COLO829 (cell line): ENCODE results near the gene MASP1.

ENCODE experiments used
- DNase-seq: peaks from one replicate; pipeline ENCODE4 v3.0.0; 2012; ENCODE audit warnings: low spot score

The MASP1 gene

GRCh38 chr3:187293516-187294430 is 2.2 kb upstream of the MASP1 start:
- DNase-seq, result no peak

- DNase-seq, result no peak
Observed at GRCh38 chr3:187292631-187293515, 1.3 kb upstream of the MASP1 start.

- DNase-seq, result no peak
Observed at GRCh38 chr3:187292181-187292580, 644 bp upstream of the MASP1 start.

- no peak for DNase-seq
Observed at GRCh38 chr3:187291001-187291511, 481 bp downstream of the MASP1 start.

GRCh38 chr3:187290503-187290902 is 1.0 kb downstream of the MASP1 start:
- no peak for DNase-seq

GRCh38 chr3:187288855-187289605 is 2.5 kb downstream of the MASP1 start:
- DNase-seq, result no peak

- no peak for DNase-seq
Observed at GRCh38 chr3:187288131-187288854, 3.2 kb downstream of the MASP1 start.

- no peak for DNase-seq
Observed at GRCh38 chr3:187287256-187287655, 4.3 kb downstream of the MASP1 start.

- DNase-seq, result no peak
Observed at GRCh38 chr3:187286467-187287059, 5.0 kb downstream of the MASP1 start.

- no peak for DNase-seq
Observed at GRCh38 chr3:187281191-187281714, 10.3 kb downstream of the MASP1 start.

- no peak for DNase-seq
Observed at GRCh38 chr3:187280644-187281043, 10.9 kb downstream of the MASP1 start.

GRCh38 chr3:187277129-187277462 is 14.4 kb downstream of the MASP1 start:
- DNase-seq, result no peak

- DNase-seq, result no peak
Observed at GRCh38 chr3:187276397-187277128, 15.0 kb downstream of the MASP1 start.

GRCh38 chr3:187274977-187275338 is 16.6 kb downstream of the MASP1 start:
- DNase-seq, result peak; percentile 59

GRCh38 chr3:187274315-187274976 is 17.1 kb downstream of the MASP1 start:
- no peak for DNase-seq

GRCh38 chr3:187271582-187271981 is 20.0 kb downstream of the MASP1 start:
- no peak for DNase-seq

GRCh38 chr3:187269486-187269885 is 22.1 kb downstream of the MASP1 start:
- no peak for DNase-seq

GRCh38 chr3:187267306-187267705 is 24.2 kb downstream of the MASP1 start:
- DNase-seq, result no peak

GRCh38 chr3:187266691-187267090 is 24.8 kb downstream of the MASP1 start:
- DNase-seq, result no peak
